Measurements from ENCODE around the gene BCL7A.
"Not testable (repeated sequence)": the region's sequence is repeated elsewhere in the genome, so short reads cannot be mapped to it uniquely, and the experiment has no call there.

BCL7A gene

DNA sequence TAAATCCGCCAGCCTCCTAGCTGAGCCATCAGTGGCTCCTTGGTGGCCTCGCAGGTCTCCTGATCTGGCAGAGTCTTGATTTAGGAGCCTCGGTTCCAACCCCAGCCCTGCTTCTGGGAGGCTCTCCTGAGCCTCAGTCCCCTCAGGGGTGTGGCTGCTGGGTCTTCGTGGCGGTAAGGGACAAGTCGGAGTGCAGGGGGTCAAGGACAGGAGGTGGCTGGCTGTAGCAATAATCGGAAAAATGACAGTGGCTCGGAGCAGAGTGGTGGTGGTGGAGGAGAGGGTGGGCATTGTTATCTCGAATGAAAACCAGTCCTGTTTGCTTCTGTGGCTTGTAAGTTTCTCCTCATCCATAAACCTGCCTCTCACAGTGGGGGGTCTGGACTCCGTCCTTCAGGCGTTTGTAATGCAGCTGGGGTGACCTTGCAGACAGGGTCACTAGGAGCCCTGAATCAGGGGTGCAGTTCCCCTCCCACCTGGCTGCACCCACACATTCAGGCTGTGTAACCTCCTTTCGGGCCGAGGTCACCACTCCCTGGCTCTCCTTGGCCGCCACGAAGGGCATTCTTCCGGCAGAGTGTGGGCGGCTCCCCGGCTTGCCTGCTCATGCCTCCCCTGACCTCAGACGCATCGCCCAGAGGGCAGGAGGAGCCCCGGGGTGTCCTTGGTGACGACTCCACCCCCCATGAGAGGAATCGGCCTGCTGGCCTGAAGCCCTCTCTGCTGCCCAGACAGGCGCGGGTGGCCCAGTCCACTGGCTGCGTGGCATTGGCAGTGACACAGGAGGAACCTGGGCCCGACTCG lies 8.1 kb downstream of the BCL7A start:
- no peak for DNase-seq
- H3K4me3 Mint-ChIP-seq: no peak overlapping the region
- H3K4me1 Mint-ChIP-seq: peaks cover 29% of the 10 kb centered on the region
- no peaks in the 10 kb centered on the region for H3K9me3 Mint-ChIP-seq
- no peak overlapping the region for H3K27ac Mint-ChIP-seq
- no peaks in the 10 kb centered on the region for H3K27me3 Mint-ChIP-seq
- peak; percentile 4 for ATAC-seq

DNA sequence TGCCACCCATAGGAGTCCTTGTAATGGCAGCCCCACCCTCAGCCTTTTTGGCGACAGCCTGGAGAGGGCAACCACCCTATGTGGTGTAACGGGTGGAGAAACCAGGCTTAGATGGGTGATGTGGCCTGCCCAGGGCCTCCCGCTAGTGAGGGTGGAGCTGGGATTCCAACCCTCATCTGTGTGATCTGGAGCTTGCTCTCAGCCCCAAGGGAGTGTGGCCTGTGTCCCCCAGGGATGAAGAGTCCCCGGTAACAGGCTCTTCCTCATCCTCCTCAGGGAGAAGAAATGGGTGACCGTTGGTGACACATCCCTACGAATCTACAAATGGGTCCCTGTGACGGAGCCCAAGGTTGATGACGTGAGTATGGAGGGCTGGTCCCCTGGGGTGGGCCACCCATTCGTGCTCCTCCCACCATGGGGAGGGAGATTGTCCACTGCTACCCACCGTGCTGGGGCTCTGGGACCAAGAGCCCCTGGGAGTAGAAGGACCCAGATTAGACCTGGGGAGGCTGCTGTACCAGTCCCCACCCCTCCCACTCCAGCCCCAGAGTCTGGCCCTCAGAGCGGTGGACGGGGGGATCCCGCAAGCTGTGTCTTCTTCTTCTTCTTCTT lies 8.8 kb downstream of the BCL7A start:
- no peak overlapping the region for H3K4me3 Mint-ChIP-seq
- no peaks in the 10 kb centered on the region for H3K9me3 Mint-ChIP-seq
- DNase-seq: no peak
- peaks cover 29% of the 10 kb centered on the region for H3K4me1 Mint-ChIP-seq
- H3K27me3 Mint-ChIP-seq: no peaks in the 10 kb centered on the region
- no peak for ATAC-seq
- no peak overlapping the region for H3K27ac Mint-ChIP-seq

GRCh38 chr12:122031342-122032216 lies 9.9 kb downstream of the BCL7A start:
- Mint-ChIP-seq H3K9me3 (no peaks in the 10 kb centered on the region), H3K4me3 (no peak overlapping the region), H3K4me1 (peaks cover 25% of the 10 kb centered on the region), H3K27me3 (no peaks in the 10 kb centered on the region), H3K27ac (no peak overlapping the region)
- peak; percentile 46 to 52 for DNase-seq
- peak; percentile 65 for ATAC-seq

DNA sequence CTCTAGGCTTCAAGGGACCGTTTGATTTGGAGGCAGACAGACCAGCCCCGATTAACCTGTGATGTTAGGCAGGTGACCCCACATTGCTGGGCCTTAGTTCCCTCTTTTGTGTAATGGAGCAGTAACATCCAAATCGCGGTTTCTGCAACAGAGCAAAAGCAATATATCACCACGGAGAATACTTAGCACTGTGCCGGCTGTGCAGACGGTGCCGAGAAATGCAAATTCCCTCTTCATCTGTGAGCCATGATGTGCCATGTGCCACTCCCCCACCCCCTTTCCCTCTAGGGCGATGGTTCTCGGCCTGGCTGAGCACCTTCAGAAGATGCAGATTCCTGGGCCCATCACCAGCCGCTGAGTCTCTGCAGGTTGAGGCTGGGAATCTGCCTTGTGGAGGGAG lies 10.9 kb downstream of the BCL7A start:
- ATAC-seq: no peak
- Mint-ChIP-seq H3K4me3 (no peak overlapping the region), H3K4me1 (peaks cover 23% of the 10 kb centered on the region), H3K27me3 (no peaks in the 10 kb centered on the region), H3K27ac (no peak overlapping the region), H3K9me3 (no peaks in the 10 kb centered on the region)
- DNase-seq: no peak

GRCh38 chr12:122035292-122035691 lies 13.6 kb downstream of the BCL7A start:
- Mint-ChIP-seq H3K27ac (no peak overlapping the region), H3K4me3 (no peak overlapping the region), H3K4me1 (peaks cover 4% of the 10 kb centered on the region), H3K9me3 (no peaks in the 10 kb centered on the region), H3K27me3 (no peaks in the 10 kb centered on the region)
- DNase-seq (no peak), ATAC-seq (no peak)

- H3K9me3 Mint-ChIP-seq: no peaks in the 10 kb centered on the region
- H3K4me1 Mint-ChIP-seq: peaks cover under 1% of the 10 kb centered on the region
- no peak overlapping the region for H3K4me3 Mint-ChIP-seq
- DNase-seq: no peak
- no peaks in the 10 kb centered on the region for H3K27me3 Mint-ChIP-seq
- no peak for ATAC-seq
- H3K27ac Mint-ChIP-seq: no peak overlapping the region
These were observed 14.5 kb downstream of the BCL7A start for GRCh38 chr12:122036153-122036552.

DNA sequence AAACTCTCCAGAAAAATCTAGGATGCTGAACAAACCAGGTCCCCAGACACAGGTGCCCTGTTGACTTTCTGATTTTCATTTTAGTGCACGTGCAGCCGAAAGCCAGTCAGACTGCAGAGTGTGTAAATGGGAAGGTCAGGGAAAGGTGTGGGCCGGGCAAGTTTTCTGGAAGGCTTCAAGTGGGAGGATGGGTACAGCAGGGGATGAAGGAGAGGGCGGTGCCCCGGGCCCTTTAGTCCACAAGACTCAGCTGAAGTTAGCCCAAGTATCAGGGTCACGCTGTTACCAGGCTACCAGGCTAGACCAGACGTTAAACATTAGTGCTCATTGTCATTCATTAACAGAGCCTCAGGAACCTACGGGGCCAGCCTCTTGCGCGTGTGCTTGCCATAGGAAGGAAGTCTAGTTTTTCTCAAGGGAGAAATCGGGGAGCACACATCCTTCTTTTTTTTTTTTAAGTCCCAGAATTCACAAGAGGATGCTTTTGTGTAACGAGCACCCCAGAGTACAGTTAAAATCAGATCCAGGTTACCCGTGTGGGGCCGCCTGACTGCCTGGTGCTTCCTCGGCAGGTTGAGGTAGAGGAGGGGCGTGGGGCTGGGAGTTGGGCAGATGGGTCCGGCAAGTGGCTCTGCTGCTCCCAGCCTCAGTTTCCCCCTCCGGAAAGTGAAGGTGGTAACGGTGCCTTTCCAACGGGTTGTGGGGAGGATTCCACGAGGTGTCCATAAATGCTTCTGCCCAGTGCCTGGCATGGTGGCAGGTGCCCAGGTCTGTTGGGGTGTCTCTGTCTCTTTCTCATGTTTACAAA lies 19.1 kb downstream of the BCL7A start:
- Mint-ChIP-seq H3K4me3 (no peak overlapping the region), H3K4me1 (no peaks in the 10 kb centered on the region), H3K27ac (peak overlapping the region in 1 of 2 donors; percentile 89), H3K27me3 (no peaks in the 10 kb centered on the region), H3K9me3 (no peaks in the 10 kb centered on the region)
- ATAC-seq (no peak), DNase-seq (no peak)

DNA sequence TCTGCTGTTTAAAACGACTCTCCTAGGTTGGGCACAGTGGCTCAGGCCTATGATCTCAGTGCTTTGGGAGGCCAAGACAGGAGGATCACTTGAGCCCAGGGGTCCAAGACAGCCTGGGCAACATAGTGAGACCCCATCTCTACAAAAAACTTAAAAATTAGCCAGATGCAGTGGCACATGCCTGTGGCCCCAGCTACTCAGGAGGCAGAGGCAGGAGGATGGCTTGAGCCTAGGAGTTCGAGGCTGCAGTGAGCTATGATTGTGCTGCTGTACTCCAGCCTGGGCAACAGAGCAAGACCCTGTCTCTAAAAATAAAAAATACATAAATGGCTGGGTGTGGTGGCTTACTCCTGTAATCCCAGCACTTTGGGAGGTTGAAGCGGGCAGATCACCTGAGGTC lies 19.8 kb downstream of the BCL7A start:
- H3K9me3 Mint-ChIP-seq, H3K27me3 Mint-ChIP-seq, DNase-seq, H3K4me1 Mint-ChIP-seq, H3K27ac Mint-ChIP-seq, ATAC-seq, H3K4me3 Mint-ChIP-seq: not testable (repeated sequence)

DNA sequence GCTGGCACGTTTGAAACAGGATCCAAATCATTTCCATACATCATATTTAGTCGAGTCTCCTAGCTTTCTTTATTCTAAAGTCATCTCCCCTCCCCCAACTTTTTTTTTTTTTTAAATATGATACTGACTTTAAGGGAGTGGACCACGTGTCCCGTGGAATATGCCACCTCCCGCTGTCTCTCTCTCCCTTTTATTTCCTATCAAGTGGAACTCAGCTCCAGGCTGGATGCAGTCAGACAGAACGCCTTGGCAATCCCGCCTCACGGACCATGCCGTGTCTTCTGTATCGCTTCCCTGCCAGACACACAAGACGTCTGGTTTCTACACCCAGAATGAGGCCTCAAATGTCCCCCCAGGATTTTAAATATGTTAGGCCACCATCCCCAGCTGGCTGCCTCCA lies 21.2 kb downstream of the BCL7A start:
- Mint-ChIP-seq H3K9me3 (no peaks in the 10 kb centered on the region), H3K27ac (no peak overlapping the region), H3K27me3 (no peaks in the 10 kb centered on the region), H3K4me3 (no peak overlapping the region), H3K4me1 (no peaks in the 10 kb centered on the region)
- no peak for DNase-seq
- ATAC-seq: no peak

GRCh38 chr12:122043476-122043875 lies 21.8 kb downstream of the BCL7A start:
- Mint-ChIP-seq H3K27ac (no peak overlapping the region), H3K9me3 (no peaks in the 10 kb centered on the region), H3K27me3 (no peaks in the 10 kb centered on the region), H3K4me1 (no peaks in the 10 kb centered on the region), H3K4me3 (no peak overlapping the region)
- ATAC-seq (no peak), DNase-seq (no peak)

DNA sequence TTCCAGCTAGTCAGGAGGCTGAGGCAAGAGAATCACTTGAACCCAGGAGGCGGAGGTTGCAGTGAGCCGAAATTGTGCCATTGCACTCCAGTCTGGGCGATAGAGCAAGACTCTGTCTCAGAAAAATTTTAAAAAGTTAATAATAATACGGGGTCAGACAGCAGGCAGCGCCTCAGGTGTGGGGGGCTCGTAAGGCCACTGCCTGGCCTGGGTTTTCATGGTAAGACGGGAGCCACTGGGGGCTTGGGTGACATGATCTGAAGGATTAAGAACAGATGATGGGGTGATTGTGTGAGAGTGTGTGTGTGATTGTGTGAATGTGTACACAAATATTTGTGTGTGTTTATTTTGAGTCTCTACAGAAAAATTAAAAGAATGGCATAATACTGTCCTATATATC lies 23.6 kb downstream of the BCL7A start:
- Mint-ChIP-seq H3K4me3 (no peak overlapping the region), H3K27ac (no peak overlapping the region), H3K27me3 (no peaks in the 10 kb centered on the region), H3K4me1 (no peaks in the 10 kb centered on the region), H3K9me3 (no peaks in the 10 kb centered on the region)
- ATAC-seq: no peak
- DNase-seq: no peak

DNA sequence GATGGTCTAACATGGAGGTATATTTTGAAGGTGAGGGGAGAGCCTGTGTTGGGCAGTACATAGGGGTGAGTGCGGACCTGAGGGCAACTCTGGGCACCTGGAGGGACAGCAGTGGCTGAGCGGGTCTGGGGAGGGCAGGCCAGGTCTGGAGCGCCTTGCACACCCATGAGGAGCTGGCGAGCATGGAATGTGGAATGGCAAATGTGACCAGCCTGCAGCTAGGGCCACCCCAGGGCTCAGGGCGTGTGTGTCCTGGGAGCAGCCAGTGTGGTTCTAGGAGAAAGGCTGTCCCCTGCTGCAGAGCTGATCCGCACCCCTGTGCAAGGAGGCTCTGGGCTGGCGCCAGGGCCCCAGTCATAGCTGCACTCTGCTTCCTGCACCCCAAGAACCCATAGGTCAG lies 24.5 kb downstream of the BCL7A start:
- Mint-ChIP-seq H3K9me3 (no peaks in the 10 kb centered on the region), H3K27me3 (no peaks in the 10 kb centered on the region), H3K4me1 (no peaks in the 10 kb centered on the region), H3K4me3 (no peak overlapping the region), H3K27ac (no peak overlapping the region)
- DNase-seq: no peak
- no peak for ATAC-seq

DNA sequence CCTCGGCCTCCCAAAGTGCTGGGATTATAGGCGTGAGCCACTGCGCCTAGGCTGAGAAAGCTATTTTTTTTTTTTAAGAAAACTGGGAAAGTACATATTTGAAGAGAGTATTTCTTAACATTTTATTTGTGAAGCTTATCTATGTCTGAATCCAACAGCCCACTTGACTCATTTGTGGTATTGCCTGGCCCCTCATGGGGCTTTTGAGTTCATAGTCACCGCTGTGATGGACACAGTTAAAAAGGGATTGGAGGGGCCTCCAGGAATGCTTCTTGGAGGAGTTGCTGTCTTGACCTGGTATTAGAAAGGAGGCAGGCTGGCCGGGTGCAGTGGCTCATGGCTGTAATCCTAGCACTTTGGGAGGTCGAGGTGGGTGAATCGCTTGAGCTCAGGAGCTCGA lies 26.5 kb downstream of the BCL7A start:
- H3K27ac Mint-ChIP-seq: no peak overlapping the region
- no peaks in the 10 kb centered on the region for H3K4me1 Mint-ChIP-seq
- no peak overlapping the region for H3K4me3 Mint-ChIP-seq
- DNase-seq (no peak), ATAC-seq (no peak)
- H3K9me3 Mint-ChIP-seq: no peaks in the 10 kb centered on the region
- H3K27me3 Mint-ChIP-seq: no peaks in the 10 kb centered on the region

DNA sequence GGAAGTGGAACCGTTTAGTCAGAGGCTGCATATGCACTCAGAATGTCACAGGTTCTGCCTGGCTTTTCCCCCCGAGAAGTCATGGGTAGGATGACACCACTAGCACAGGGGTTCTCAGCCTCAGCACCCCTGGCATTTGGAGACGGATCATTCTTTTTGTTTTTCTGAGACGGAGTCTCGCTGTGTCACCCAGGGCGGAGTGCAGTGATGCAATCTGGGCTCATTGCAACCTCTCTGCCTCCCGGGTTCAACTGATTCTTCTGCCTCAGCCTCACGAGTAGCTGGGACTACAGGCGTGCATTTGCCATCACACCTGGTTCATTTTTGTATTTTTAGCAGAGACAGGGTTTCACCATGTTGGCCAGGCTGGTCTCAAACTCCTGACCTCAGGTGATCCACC lies 28.1 kb downstream of the BCL7A start:
- Mint-ChIP-seq H3K4me1 (peaks cover 9% of the 10 kb centered on the region), H3K27ac (no peak overlapping the region), H3K4me3 (no peak overlapping the region), H3K9me3 (no peaks in the 10 kb centered on the region), H3K27me3 (no peaks in the 10 kb centered on the region)
- ATAC-seq (no peak), DNase-seq (no peak)

DNA sequence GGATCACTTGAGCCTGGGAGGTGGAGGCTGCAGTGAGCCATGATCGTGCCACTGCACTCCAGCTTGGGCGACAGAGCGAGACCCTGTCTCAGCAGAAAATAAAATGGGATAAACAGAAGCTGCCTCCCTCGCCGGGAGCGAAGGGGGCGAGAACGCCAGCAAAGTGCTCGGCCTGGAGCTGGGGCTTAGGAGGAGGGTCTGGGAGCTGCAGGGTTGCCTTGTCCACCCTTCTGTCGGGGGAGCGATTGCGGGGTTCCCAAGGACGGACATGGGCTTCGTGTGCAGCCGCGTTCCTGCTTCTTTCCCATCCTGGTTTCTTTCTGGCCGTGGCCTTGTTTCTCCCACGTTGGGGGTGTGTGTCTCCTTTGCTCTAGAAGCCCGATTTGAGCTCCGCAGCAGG lies 29.0 kb downstream of the BCL7A start:
- DNase-seq: no peak
- H3K4me1 Mint-ChIP-seq: peaks cover 10% of the 10 kb centered on the region
- no peak overlapping the region for H3K27ac Mint-ChIP-seq
- H3K9me3 Mint-ChIP-seq: no peaks in the 10 kb centered on the region
- no peak overlapping the region for H3K4me3 Mint-ChIP-seq
- ATAC-seq: no peak
- H3K27me3 Mint-ChIP-seq: no peaks in the 10 kb centered on the region

Data from stimulated activated naive CD8-positive, alpha-beta T cell treated with anti-CD3 and anti-CD28 coated beads, Interleukin-15, amount 100 ng/mL, for 72 hours (primary cell).